Astrocyte (in vitro differentiated cells and primary cell): ENCODE results near the gene NME2.

ENCODE experiments used
- CTCF ChIP-seq: IDR thresholded peaks from 2 replicates; pipeline ENCODE4 v1.5.1; 2011; ENCODE audit warnings: low read depth, mild to moderate bottlenecking, inconsistent platforms, low read length, moderate library complexity; ENCODE audit not compliant: insufficient read depth
- EZH2 ChIP-seq: IDR thresholded peaks from 2 replicates; pipeline ENCODE4 v1.6.1; 2012; ENCODE audit warnings: mild to moderate bottlenecking, low read length, inconsistent platforms; ENCODE audit not compliant: insufficient read depth

GRCh38 chr17:51221322-51221721 is 55.1 kb downstream of the NME2 start:
- TF ChIP-seq CTCF (no peak), EZH2 (no peak)
